PFSK-1 (cell line): ENCODE data around the gene SGPP1.

Source experiments
- POLR2AphosphoS5 ChIP-seq: IDR thresholded peaks from 2 replicates; pipeline ENCODE4 v1.6.1; 2012; ENCODE audit warnings: low read depth, mild to moderate bottlenecking, control low read depth, low read length, moderate library complexity
- REST ChIP-seq, 2 experiments: IDR thresholded peaks; 2 replicates each; pipeline versions ENCODE4 v1.6.1 to v1.8.0; 2011 to 2012; ENCODE audit warnings: low read depth in 2 of 2, low read length in 2 of 2, control low read depth in 1 of 2, inconsistent platforms in 1 of 2, mild to moderate bottlenecking in 1 of 2, moderate library complexity in 1 of 2; ENCODE audit not compliant: insufficient read depth in 1 of 2
- SIN3A ChIP-seq: IDR thresholded peaks from 2 replicates; pipeline ENCODE4 v1.6.1; 2012; ENCODE audit warnings: mild to moderate bottlenecking, low read length, moderate library complexity, borderline replicate concordance; ENCODE audit not compliant: insufficient read depth
- TAF1 ChIP-seq: IDR thresholded peaks from 2 replicates; pipeline ENCODE4 v1.6.1; 2012; ENCODE audit warnings: low read length, control low read depth, borderline replicate concordance; ENCODE audit not compliant: insufficient read depth

DNA sequence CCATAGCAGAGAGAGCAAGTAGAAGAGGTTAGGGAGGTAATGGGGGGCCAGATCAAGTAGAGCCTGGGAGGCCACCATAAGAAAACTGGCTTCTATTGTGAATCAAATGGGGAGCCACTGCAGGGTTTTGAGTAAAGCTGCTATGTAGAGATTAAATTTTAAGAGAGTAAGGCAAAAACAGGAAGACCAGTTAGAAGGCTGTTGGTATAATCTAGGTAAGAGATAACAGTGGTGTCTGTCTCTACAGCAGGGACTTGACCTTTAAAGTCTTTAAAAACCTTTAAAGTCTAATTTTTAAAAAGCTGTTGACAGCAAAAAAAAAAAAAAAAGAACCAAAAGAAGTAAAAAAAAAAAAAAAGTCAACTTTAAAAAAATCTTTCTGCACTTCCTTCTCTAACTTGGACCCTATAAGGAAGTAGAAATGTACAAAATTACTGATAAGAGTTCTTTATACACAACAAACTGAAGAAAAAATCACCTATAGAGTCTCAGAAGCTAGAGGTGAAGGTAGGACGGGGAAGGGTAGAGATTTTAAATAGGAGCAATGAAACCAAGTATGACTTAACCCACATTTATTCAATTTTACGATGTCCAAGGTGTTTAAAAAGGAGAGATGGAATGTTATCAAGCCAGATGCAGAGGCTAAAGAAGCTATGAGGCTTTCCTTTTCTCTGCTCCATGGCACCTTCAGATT is 26.1 kb downstream of the SGPP1 start:
- TF ChIP-seq TAF1, result no peak
- TF ChIP-seq REST (IDR thresholded peaks at IDR 0.05; ENCODE audit: insufficient read depth in 1 of 2, low read depth in 2 of 2, low read length in 2 of 2), result no peak
- TF ChIP-seq POLR2AphosphoS5, result no peak
- TF ChIP-seq SIN3A, result no peak
